ENCODE data around the gene MAMLD1.

- TF ChIP-seq, protein P1, sequence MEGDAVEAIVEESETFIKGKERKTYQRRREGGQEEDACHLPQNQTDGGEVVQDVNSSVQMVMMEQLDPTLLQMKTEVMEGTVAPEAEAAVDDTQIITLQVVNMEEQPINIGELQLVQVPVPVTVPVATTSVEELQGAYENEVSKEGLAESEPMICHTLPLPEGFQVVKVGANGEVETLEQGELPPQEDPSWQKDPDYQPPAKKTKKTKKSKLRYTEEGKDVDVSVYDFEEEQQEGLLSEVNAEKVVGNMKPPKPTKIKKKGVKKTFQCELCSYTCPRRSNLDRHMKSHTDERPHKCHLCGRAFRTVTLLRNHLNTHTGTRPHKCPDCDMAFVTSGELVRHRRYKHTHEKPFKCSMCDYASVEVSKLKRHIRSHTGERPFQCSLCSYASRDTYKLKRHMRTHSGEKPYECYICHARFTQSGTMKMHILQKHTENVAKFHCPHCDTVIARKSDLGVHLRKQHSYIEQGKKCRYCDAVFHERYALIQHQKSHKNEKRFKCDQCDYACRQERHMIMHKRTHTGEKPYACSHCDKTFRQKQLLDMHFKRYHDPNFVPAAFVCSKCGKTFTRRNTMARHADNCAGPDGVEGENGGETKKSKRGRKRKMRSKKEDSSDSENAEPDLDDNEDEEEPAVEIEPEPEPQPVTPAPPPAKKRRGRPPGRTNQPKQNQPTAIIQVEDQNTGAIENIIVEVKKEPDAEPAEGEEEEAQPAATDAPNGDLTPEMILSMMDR (IDR thresholded peaks at IDR 0.05; ENCODE audit: low read length): no peak
- TF ChIP-seq EZH2 (IDR thresholded peaks at IDR 0.05; ENCODE audit: borderline replicate concordance, low read length): no peak
Observed at GRCh38 chrX:150411656-150412055, 48.5 kb downstream of the MAMLD1 start.

Measured in OCI-LY1 (cell line).